ENCODE results near the gene C18orf32. TPM values are rescaled to one million over a fixed set of nuclear protein-coding genes. Genes with fewer than 3 reads are reported as not detected.
A peak's percentile ranks its signal among the peaks of the same experiment; 100 is the strongest.

Gene C18orf32
- polyA plus RNA-seq, 3 donors: 27.5 to 134 (median 115) TPM

GRCh38 chr18:49479381-49480137, 7.5 kb downstream of the C18orf32 start:
- Mint-ChIP-seq H3K27ac (peak overlapping the region in 3 of 7 donors; percentile 12 to 61 (median 41)), H3K4me3 (no peak overlapping the region), H3K9me3 (no peaks in the 10 kb centered on the region), H3K4me1 (peaks cover 27% of the 10 kb centered on the region), H3K27me3 (ENCODE audit: low read depth in 3 of 3) (peaks cover 0 to 2% (median 0%) of the 10 kb centered on the region in 3 donors), H3K36me3 (peaks cover 46 to 53% of the 10 kb centered on the region in 2 donors)
- Histone ChIP-seq H3K27me3 (ENCODE audit: control insufficient read depth in 2 of 2, insufficient read depth in 2 of 2, low read length in 2 of 2) (no peaks in the 10 kb centered on the region), H3K4me3 (replicated peaks in 1 of 3; ENCODE audit: low read depth in 2 of 3, low read length in 3 of 3) (no peak overlapping the region), H3K4me2 (replicated peaks; ENCODE audit: extremely low read depth, low read length, poor library complexity, severe bottlenecking) (no peak overlapping the region), H3K27ac (ENCODE audit: low read depth in 1 of 2, low read length in 2 of 2) (peak overlapping the region in 1 of 2 donors; percentile 18), H4K20me1 (ENCODE audit: insufficient read depth, low read length) (peaks cover 8% of the 10 kb centered on the region), H3K9ac (ENCODE audit: insufficient read depth, low read length, poor library complexity, severe bottlenecking) (no peak overlapping the region), H2AFZ (ENCODE audit: insufficient read depth, low read depth, low read length, poor library complexity, severe bottlenecking) (no peak overlapping the region), H3K36me3 (replicated peaks in 1 of 2; ENCODE audit: control insufficient read depth in 1 of 2, insufficient read depth in 2 of 2, low read length in 2 of 2) (peaks cover 46 to 56% of the 10 kb centered on the region in 2 donors), H3K9me3 (replicated peaks in 1 of 2; ENCODE audit: control insufficient read depth in 1 of 2, insufficient read depth in 1 of 2, low read length in 2 of 2) (no peaks in the 10 kb centered on the region), H3K79me2 (ENCODE audit: insufficient read depth, low read length) (peaks cover 14% of the 10 kb centered on the region), H3K4me1 (ENCODE audit: control insufficient read depth in 1 of 2, insufficient read depth in 2 of 2, low read length in 2 of 2) (peaks cover 22 to 23% of the 10 kb centered on the region in 2 donors)
- WGBS (ENCODE audit: insufficient coverage): 100% methylated on average over 3 of the region's 5 CpGs
- intact Hi-C loops (cut with micrococcal nuclease): loop anchor here in 1 of 2 donors (10.0 kb wide), 1 partner anchor 895 kb away; the partner anchor contains the start of gene SKA1
- no peak for DNase-seq
- TF ChIP-seq CTCF (IDR thresholded peaks at IDR 0.05): no peak

GRCh38 chr18:49476664-49477411, 10.2 kb downstream of the C18orf32 start:
- H3K4me2 ChIP-seq (replicated peaks; ENCODE audit: extremely low read depth, low read length, poor library complexity, severe bottlenecking): peak overlapping the region; percentile 71
- H3K9ac ChIP-seq (ENCODE audit: insufficient read depth, low read length, poor library complexity, severe bottlenecking): peak overlapping the region; percentile 35

More at GRCh38 chr18:49476664-49477411, 10.2 kb downstream of the C18orf32 start:
- H3K27me3 Mint-ChIP-seq (ENCODE audit: low read depth in 3 of 3): peaks cover 0 to 8% (median 0%) of the 10 kb centered on the region in 3 donors
- Histone ChIP-seq H4K20me1 (ENCODE audit: insufficient read depth, low read length) (no peaks in the 10 kb centered on the region), H3K4me3 (replicated peaks in 1 of 3; ENCODE audit: low read depth in 2 of 3, low read length in 3 of 3) (peak overlapping the region; percentile 28 to 69 (median 65)), H3K27me3 (ENCODE audit: control insufficient read depth in 2 of 2, insufficient read depth in 2 of 2, low read length in 2 of 2) (no peaks in the 10 kb centered on the region), H3K4me1 (ENCODE audit: control insufficient read depth in 1 of 2, insufficient read depth in 2 of 2, low read length in 2 of 2) (peaks cover 22 to 23% of the 10 kb centered on the region in 2 donors), H3K27ac (ENCODE audit: low read depth in 1 of 2, low read length in 2 of 2) (peak overlapping the region; percentile 77 to 80), H3K9me3 (replicated peaks in 1 of 2; ENCODE audit: control insufficient read depth in 1 of 2, insufficient read depth in 1 of 2, low read length in 2 of 2) (no peaks in the 10 kb centered on the region), H2AFZ (ENCODE audit: insufficient read depth, low read depth, low read length, poor library complexity, severe bottlenecking) (peak overlapping the region; percentile 52), H3K36me3 (replicated peaks in 1 of 2; ENCODE audit: control insufficient read depth in 1 of 2, insufficient read depth in 2 of 2, low read length in 2 of 2) (peaks cover 28 to 36% of the 10 kb centered on the region in 2 donors), H3K79me2 (ENCODE audit: insufficient read depth, low read length) (no peaks in the 10 kb centered on the region)
- peak overlapping the region; percentile 91 to 98 (median 96) for H3K27ac Mint-ChIP-seq
- H3K4me1 Mint-ChIP-seq: peaks cover 31% of the 10 kb centered on the region
- intact Hi-C loops (cut with micrococcal nuclease): no loop called here
- no peak for TF ChIP-seq CTCF (IDR thresholded peaks at IDR 0.05)
- H3K36me3 Mint-ChIP-seq: peaks cover 30 to 34% of the 10 kb centered on the region in 2 donors
- 0% methylated on average over 3 of the region's 11 CpGs for WGBS (ENCODE audit: insufficient coverage)
- peak overlapping the region; percentile 79 to 92 for H3K4me3 Mint-ChIP-seq
- DNase-seq: peak; percentile 63 to 80 (median 77)
- H3K9me3 Mint-ChIP-seq: peaks cover 0 to 1% (median 0%) of the 10 kb centered on the region in 7 donors
